GM12801 (cell line): Measurements from ENCODE around the gene CMTR1.

ENCODE experiments used
- TF ChIP-seq, protein P1 (sequence below): IDR thresholded peaks from one replicate; pipeline ENCODE4 v1.5.1; 2011; ENCODE audit warnings: control low read depth; ENCODE audit not compliant: insufficient read length; ENCODE audit errors: extremely low read depth

The CMTR1 gene

DNA sequence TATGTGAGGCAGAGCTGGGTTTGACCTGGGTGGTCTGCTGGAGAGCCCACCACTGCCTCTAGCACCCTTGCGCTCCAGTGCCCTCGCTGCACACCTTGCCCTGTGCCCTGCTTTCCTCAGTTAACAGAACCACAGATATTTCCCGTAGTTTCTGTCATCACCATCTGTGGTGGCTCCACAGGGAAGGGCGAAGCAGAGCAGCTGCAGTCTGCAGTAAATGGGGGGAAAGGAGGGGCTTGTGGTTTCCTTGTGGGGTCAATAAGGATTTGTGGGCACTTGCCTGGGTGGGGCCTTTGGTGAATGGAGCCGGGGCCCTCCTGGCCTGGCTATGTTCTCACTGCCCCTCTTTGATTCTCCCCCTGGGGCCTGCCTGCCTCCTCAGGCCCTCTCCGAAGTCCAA is 87.9 kb downstream of the CMTR1 start:
- TF ChIP-seq, protein P1, sequence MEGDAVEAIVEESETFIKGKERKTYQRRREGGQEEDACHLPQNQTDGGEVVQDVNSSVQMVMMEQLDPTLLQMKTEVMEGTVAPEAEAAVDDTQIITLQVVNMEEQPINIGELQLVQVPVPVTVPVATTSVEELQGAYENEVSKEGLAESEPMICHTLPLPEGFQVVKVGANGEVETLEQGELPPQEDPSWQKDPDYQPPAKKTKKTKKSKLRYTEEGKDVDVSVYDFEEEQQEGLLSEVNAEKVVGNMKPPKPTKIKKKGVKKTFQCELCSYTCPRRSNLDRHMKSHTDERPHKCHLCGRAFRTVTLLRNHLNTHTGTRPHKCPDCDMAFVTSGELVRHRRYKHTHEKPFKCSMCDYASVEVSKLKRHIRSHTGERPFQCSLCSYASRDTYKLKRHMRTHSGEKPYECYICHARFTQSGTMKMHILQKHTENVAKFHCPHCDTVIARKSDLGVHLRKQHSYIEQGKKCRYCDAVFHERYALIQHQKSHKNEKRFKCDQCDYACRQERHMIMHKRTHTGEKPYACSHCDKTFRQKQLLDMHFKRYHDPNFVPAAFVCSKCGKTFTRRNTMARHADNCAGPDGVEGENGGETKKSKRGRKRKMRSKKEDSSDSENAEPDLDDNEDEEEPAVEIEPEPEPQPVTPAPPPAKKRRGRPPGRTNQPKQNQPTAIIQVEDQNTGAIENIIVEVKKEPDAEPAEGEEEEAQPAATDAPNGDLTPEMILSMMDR: no peak

DNA sequence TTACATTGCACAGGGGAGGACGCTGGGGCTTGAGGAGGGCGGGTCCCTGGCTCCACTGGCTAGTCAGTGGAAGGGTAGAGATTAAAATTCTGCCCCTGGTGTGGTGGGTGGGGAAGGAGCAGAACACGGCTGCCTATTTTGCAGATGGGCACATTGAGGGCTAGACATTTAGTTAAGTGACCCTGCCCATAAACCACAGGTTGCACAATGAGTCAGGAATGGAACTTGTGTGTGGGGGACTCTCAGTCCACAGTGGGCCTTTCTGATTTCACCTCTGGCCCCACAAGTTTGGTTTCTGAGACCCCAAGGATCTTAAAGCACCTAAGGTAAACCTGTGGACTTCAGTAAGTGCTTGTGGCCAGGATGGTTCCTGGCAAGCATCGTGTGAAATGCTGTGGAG is 88.7 kb downstream of the CMTR1 start:
- TF ChIP-seq, protein P1: no peak

DNA sequence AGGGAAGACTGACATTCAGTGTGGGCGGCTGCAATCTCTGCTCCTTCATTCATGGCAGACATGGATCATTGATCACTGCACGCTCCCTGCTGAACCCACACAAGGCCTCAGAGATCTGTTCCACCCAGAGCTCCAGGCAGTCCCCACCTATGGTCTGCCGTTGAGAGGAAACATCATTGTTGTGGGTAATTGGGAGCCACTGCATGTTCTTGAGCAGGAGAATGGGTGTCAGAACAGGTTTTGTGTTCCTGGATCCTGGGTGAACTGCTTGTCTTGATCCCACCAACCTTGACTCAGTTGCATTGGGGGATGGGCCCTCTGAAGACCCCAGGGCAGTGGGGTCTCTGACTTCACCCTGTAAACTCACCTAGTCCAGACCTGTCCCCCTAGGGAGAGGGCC is 89.8 kb downstream of the CMTR1 start:
- TF ChIP-seq, protein P1: no peak

DNA sequence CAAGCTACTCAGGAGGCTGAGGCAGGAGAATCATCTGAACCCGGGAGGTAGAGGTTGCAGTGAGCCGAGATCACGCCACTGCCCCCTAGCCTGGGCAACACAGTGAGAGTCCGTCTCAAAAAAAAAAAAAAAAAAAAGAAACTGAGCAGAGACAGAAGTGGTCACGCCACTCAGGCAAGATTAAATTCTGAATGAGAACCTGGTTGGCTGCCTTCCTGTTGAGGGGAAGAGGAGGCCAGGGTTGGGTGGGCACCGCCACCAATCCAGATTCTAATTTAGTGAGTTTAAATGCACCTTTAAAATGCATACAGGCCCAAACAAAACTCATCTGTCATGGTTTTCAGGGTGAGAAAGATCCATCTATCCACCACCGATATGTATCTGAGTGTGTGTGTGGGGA is 90.4 kb downstream of the CMTR1 start:
- TF ChIP-seq, protein P1: no peak

DNA sequence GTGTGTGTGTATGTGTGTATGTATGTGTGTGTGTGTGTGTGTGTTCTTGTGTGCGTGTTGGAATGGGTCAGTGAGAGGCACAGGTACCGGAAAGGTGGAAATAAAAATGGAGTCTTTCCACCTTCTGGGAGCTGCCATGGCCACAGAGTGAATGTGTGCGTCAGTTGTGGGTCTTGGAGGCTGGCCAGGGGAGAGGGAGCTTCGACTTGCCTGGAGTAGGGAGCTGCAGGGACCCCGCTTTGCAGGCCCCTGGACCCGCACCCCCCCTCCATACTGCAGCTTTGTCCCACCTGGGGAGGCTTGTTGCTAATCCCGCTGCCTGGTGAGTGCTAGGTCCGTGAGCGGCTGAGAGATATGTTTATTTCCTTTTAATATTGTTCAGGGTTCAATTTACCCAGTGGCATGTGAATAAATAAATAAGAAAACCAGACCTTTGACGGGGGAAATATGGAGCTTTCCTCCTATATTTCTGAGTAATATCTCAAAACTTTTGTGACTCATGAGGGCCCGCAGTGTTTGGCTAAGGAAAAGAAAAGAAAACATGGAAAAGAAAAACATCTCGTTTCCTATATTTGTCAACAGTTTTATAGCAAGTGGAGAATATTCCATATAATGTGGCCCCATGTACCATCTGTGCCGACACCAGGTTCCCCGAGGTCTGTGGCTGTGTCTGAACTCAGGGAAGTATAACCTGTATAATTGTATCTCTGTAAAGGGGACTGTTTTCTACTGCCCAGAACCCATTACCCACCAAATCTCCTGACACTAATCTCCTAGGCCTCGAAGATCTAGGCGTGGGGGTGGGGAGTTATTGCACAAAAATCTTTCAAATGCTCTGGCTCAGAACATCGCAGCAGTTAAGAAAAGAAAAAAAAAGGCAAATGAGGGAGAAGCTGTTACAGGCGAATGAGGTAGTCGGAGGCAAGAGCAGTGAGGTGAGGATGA is 91.3 kb downstream of the CMTR1 start:
- TF ChIP-seq, protein P1: no peak

DNA sequence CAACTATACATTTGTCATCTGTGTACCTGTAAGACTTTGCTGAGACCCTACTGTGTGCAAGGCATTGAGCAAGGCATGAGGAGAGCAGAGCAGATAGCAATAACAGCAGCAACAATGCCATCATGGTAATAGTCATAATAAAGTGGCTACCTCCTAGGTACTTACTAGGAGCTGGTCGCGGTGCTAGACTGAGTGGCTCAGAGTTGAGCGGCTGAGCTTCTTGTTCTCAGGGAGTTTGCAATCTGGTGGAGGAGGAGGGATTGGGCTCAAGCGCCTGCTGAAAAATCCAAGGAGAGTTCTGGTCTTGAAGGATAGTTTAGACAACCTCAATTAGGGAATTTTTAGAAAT is 91.9 kb downstream of the CMTR1 start:
- TF ChIP-seq, protein P1: no peak

DNA sequence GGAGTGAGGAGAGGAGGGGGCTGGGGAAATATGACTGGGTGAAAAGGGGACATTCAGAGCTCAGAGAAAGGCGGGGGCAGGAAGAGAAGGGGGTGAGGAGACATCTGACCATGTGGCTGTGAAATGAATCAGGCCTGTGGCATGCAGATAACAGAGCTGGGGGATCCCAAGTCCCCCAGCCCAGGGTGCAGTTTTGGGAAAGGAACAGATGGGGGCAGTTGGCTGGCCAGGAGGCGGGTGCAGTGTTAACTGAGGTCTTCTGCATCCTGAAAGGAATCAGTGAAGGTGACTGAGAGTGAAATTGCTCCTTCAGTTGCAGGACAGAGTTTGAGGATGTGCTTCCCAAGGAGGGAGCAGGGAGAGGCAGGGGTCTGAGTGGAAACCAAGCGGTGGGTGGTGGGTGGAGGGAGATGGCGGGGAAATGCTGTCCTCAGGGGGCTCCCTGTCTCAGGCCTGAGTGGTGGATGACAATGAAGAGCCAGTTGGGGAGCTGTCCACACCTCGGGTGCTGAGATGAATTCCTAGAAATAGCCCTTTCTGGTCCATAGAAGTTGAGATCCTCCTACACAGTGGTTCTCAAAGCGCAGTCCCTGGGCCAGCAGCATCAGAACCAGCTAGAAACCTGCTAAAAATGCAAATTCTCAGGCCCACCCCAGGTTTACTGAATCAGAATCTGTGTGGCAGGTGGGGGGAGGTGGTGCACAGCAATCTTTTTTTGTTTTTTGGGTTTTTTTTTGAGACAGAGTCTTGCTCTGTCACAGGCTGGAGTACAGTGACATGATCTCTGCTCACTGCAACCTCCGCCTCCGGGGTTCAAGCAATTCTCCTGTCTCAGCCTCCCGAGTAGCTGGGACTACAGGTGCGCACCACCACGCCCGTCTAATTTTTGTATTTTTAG is 92.7 kb downstream of the CMTR1 start:
- TF ChIP-seq, protein P1: no peak
